ENCODE measurements around the gene SYNC. TPM values are rescaled to one million over a fixed set of nuclear protein-coding genes. Genes with fewer than 3 reads are reported as not detected.

Gene SYNC
- total RNA-seq, result 14.5 TPM
- long read RNA-seq, transcript SYNC-202 (5 exons, 3,398 nt), result major isoform, 48 of 123 reads
- long read RNA-seq, transcript SYNC-201 (4 exons, 1,824 nt), result minor isoform, 13 of 123 reads
- long read RNA-seq, partial matches to known transcripts, result 3 of 123 reads
- long read RNA-seq, other reads (novel, unspliced or antisense), result 58 of 123 reads

DNA sequence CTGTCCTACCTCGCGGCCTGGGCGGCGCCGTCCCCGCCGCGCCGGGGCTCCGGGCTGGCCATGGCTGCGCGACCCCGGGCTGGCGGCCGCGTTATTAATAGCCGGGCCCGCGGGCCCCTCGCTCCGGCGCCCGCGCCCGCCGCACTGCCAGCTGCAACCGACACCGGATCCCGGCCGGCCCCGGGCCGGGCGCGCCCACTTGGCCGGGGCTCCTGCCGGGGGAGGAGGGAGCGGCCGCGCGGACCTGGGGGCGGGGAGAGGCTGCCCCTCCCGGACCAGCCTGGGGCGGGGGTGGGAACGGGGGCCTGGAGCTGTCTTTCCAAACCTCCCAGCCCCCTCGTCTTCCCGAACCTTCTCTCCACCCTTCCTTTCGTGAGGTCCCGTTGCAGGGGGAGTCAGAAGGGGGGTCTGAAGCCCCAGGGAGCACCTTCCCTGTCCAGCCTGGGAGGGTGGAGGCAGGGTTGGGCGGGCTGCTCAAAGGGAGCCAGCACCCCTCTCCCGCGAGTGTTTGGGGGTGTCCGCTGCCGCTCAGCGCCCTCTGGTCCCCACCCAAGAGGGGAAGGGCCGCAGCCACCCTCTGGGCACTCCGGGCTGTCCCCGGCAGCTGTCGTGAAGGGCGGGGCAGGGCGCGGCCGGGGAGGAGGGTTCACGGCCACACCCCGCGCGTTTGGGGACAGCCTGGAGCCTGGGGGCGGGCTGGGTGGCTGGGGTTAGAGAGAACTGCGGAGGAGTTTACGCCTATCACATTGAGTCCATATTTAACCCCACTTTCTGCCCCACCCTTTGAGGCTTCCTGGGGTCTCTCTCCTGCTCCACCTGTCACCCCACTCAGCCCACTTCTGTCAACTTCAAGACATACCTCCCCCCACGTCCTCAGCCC, at the start of gene SYNC:
SYNC (minus strand) TSS at position 172 of the 880 bp plus-strand sequence; CDS start at position 62, 110 bp downstream.
- peak; percentile 87 for ATAC-seq
- H3K27me3 ChIP-seq (ENCODE audit: low read depth), result no peaks in the 10 kb centered on the region
- peak within 1 kb of the TSS; percentile 85 for H3K27ac ChIP-seq
- TF ChIP-seq, protein P1, sequence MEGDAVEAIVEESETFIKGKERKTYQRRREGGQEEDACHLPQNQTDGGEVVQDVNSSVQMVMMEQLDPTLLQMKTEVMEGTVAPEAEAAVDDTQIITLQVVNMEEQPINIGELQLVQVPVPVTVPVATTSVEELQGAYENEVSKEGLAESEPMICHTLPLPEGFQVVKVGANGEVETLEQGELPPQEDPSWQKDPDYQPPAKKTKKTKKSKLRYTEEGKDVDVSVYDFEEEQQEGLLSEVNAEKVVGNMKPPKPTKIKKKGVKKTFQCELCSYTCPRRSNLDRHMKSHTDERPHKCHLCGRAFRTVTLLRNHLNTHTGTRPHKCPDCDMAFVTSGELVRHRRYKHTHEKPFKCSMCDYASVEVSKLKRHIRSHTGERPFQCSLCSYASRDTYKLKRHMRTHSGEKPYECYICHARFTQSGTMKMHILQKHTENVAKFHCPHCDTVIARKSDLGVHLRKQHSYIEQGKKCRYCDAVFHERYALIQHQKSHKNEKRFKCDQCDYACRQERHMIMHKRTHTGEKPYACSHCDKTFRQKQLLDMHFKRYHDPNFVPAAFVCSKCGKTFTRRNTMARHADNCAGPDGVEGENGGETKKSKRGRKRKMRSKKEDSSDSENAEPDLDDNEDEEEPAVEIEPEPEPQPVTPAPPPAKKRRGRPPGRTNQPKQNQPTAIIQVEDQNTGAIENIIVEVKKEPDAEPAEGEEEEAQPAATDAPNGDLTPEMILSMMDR (IDR thresholded peaks at IDR 0.05), result no peak
- H3K4me3 ChIP-seq, result peak within 1 kb of the TSS; percentile 81
- no peaks in the 10 kb centered on the region for H3K9me3 ChIP-seq
- DNase-seq, result peak; percentile 81
- H3K4me1 ChIP-seq, result peaks cover 34% of the 10 kb centered on the region
- no peaks in the 10 kb centered on the region for H3K36me3 ChIP-seq
- intact Hi-C loops (cut with DNase I), result no loop called here

DNA sequence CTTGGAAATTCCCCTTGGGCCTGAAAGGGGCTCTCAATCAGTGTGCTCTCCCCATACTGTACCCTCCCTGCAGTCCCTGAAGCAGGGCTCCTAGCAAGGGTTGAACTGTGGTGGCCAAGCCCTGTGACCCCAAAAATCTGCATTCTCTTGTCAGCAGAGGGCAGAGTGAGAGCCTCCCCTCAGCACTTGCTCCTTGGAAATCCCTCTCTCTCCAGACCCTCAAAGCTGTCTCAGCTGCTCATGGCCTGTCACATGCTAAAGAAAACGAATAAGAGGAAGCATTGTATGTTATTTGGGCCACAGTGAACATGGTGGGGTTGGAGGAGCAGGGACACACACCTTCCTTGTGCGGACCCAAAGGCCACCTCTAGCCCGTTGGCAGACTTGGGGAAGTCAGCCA, 47.2 kb upstream of the SYNC start:
- ATAC-seq (no peak), DNase-seq (no peak)
- Histone ChIP-seq H3K36me3 (no peaks in the 10 kb centered on the region), H3K27ac (no peak overlapping the region), H3K9me3 (no peaks in the 10 kb centered on the region), H3K4me1 (peaks cover 15% of the 10 kb centered on the region), H3K4me3 (no peak overlapping the region), H3K27me3 (ENCODE audit: low read depth) (no peaks in the 10 kb centered on the region)
- intact Hi-C loops (cut with DNase I), result no loop called here
- TF ChIP-seq, protein P1 (IDR thresholded peaks at IDR 0.05), result no peak

DNA sequence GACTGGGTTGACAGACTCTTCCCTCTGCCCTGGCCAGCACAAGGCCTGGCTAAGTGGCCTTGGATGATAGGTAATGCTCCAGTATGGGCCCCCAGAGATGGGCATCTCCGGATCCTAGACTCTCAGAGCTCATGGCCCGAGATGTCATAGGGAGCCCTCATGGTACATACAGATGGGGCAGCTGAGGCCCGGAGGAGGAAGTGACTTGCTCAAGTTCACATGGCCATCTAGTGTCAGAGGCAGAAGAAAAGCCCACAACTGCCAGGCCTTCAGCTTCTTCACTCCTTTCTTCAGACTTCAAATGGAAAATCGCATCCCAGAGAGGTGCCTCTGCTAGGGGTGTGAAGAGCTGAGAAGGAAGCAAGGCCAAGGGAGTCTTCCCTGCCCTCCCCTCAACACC, 46.8 kb upstream of the SYNC start:
- H3K4me3 ChIP-seq, result no peak overlapping the region
- no peaks in the 10 kb centered on the region for H3K36me3 ChIP-seq
- DNase-seq, result no peak
- intact Hi-C loops (cut with DNase I), result no loop called here
- no peaks in the 10 kb centered on the region for H3K9me3 ChIP-seq
- H3K27ac ChIP-seq, result no peak overlapping the region
- H3K4me1 ChIP-seq, result peaks cover 11% of the 10 kb centered on the region
- ATAC-seq, result no peak
- no peaks in the 10 kb centered on the region for H3K27me3 ChIP-seq (ENCODE audit: low read depth)
- TF ChIP-seq, protein P1 (IDR thresholded peaks at IDR 0.05), result no peak

DNA sequence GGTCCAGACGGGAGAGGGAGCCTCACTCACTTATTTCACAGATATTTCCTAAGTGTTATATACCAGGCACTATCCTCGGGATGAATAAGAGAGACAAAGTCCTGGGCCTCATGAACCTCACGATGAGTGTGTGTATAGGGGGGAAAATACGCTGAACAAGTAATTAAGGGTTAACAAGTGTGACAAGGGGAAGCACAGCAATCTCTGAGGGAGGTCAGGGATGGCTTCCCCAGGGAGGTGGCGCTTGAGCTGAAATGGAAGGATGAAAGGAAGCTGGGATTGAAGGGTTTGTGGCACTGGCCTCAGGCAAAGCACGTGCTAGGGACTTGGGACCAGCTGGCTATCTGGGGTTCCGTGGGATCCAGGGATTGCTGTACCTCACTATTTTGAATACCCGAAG, 46.4 kb upstream of the SYNC start:
- H3K4me3 ChIP-seq, result no peak overlapping the region
- H3K27ac ChIP-seq, result no peak overlapping the region
- intact Hi-C loops (cut with DNase I), result no loop called here
- no peaks in the 10 kb centered on the region for H3K9me3 ChIP-seq
- peaks cover 10% of the 10 kb centered on the region for H3K4me1 ChIP-seq
- no peak for DNase-seq
- no peak for ATAC-seq
- no peaks in the 10 kb centered on the region for H3K36me3 ChIP-seq
- TF ChIP-seq, protein P1 (IDR thresholded peaks at IDR 0.05), result no peak
- no peaks in the 10 kb centered on the region for H3K27me3 ChIP-seq (ENCODE audit: low read depth)

DNA sequence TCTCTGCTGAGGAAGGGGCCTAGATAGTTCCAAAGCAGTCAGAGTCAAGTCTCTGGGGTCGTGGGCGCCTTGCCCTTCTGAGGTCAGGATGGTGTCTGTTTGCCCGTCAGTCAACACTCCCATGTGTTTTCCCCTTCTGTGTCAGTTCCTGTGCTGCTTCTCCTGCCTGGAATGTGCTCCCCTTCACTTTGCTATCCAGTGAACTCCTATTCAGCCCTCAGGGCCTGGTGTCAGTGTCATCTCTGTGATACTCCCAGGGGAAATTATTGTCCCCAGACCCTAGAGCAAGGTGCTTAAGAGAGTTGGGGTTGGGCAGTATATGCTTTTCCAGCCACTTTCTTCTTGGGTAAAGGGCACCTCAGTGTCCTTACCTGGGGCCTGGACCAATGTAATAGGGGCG, 45.8 kb upstream of the SYNC start:
- Histone ChIP-seq H3K9me3 (no peaks in the 10 kb centered on the region), H3K27ac (no peak overlapping the region), H3K4me3 (no peak overlapping the region), H3K4me1 (peaks cover 13% of the 10 kb centered on the region), H3K27me3 (ENCODE audit: low read depth) (no peaks in the 10 kb centered on the region), H3K36me3 (no peaks in the 10 kb centered on the region)
- TF ChIP-seq, protein P1 (IDR thresholded peaks at IDR 0.05), result no peak
- ATAC-seq, result no peak
- DNase-seq, result no peak
- intact Hi-C loops (cut with DNase I), result no loop called here
